Erythroblast (primary cell): ENCODE data around the gene INPP4B.
A peak's percentile ranks its signal among the peaks of the same experiment; 100 is the strongest.

Source experiments
- DNase-seq, 2 experiments: peaks; one replicate each; lab custom pipeline; 2025; lab: John Stamatoyannopoulos, UW
- GATA1 ChIP-seq: IDR thresholded peaks from 2 replicates; pipeline ENCODE4 v1.6.1; 2011; ENCODE audit warnings: low read depth, mild to moderate bottlenecking, control low read depth, low read length, moderate library complexity
- POLR2A ChIP-seq: IDR thresholded peaks from 2 replicates; pipeline ENCODE4 v1.6.1; 2011; ENCODE audit warnings: mild to moderate bottlenecking, low read length

The INPP4B gene

GRCh38 chr4:142035566-142035965 lies 810.5 kb downstream of the INPP4B start:
- no peak for DNase-seq
- TF ChIP-seq POLR2A (no peak), GATA1 (no peak)

- DNase-seq = no peak
- TF ChIP-seq GATA1 (no peak), POLR2A (no peak)
These were observed 812.0 kb downstream of the INPP4B start for GRCh38 chr4:142034101-142034500.

GRCh38 chr4:142030010-142030409 lies 816.1 kb downstream of the INPP4B start:
- no peak for TF ChIP-seq POLR2A
- no peak for TF ChIP-seq GATA1
- no peak for DNase-seq

- TF ChIP-seq POLR2A = no peak
- no peak for TF ChIP-seq GATA1
These were observed 824.3 kb downstream of the INPP4B start for GRCh38 chr4:142021761-142022160.

GRCh38 chr4:142021181-142021580 lies 824.9 kb downstream of the INPP4B start:
- TF ChIP-seq GATA1 = no peak
- TF ChIP-seq POLR2A = no peak
- DNase-seq = no peak

More at GRCh38 chr4:142021761-142022160, 824.3 kb downstream of the INPP4B start:
- DNase-seq = no peak

GRCh38 chr4:142016031-142016430 lies 830.1 kb downstream of the INPP4B start:
- no peak for DNase-seq
- TF ChIP-seq GATA1 (no peak), POLR2A (no peak)

GRCh38 chr4:142009751-142010150 lies 836.4 kb downstream of the INPP4B start:
- TF ChIP-seq POLR2A (no peak), GATA1 (no peak)

GRCh38 chr4:142005519-142005918 lies 840.6 kb downstream of the INPP4B start:
- no peak for TF ChIP-seq POLR2A
- TF ChIP-seq GATA1 = no peak

More at GRCh38 chr4:142009751-142010150, 836.4 kb downstream of the INPP4B start:
- no peak for DNase-seq

GRCh38 chr4:141999446-142000143 lies 846.5 kb downstream of the INPP4B start:
- TF ChIP-seq GATA1 (no peak), POLR2A (no peak)
- DNase-seq = peak; percentile 31 to 60

More at GRCh38 chr4:142005519-142005918, 840.6 kb downstream of the INPP4B start:
- DNase-seq = no peak

GRCh38 chr4:141995056-141995455 lies 851.0 kb downstream of the INPP4B start:
- no peak for TF ChIP-seq POLR2A
- no peak for TF ChIP-seq GATA1
- no peak for DNase-seq

- no peak for DNase-seq
These were observed 868.7 kb downstream of the INPP4B start for GRCh38 chr4:141977433-141977832.

More at GRCh38 chr4:141977433-141977832, 868.7 kb downstream of the INPP4B start:
- TF ChIP-seq POLR2A (no peak), GATA1 (no peak)
